Neural progenitor cell (in vitro differentiated cells): ENCODE data around the gene PRRT3. TPM values are rescaled to one million over a fixed set of nuclear protein-coding genes. Genes with fewer than 3 reads are reported as not detected.
"Not testable (repeated sequence)": the region's sequence is repeated elsewhere in the genome, so short reads cannot be mapped to it uniquely, and the experiment has no call there.

Experiments used
- DNase-seq: peaks from one replicate; pipeline ENCODE4 v3.0.0-alpha.2; 2016; ENCODE audit warnings: low spot score
- H2AFZ ChIP-seq: fragments of 200-600 bp; sonication (generic); replicated peaks from 2 replicates; pipeline ENCODE4 v1.6.1; 2016; ENCODE audit warnings: antibody characterized with exemption
- H3F3A ChIP-seq: fragments of 200-600 bp; sonication (generic); 2 replicates; pipeline ENCODE4 v1.6.1; 2016; ENCODE audit warnings: antibody characterized with exemption, low read depth
- H3K27ac ChIP-seq: fragments of 200-600 bp; sonication (generic); 2 replicates; pipeline ENCODE4 v1.5.1; 2016; ENCODE audit warnings: mild to moderate bottlenecking
- H3K27me3 ChIP-seq: fragments of 200-600 bp; sonication (generic); 2 replicates; pipeline ENCODE4 v1.6.1; 2016; ENCODE audit warnings: mild to moderate bottlenecking, moderate library complexity
- H3K36me3 ChIP-seq: fragments of 200-600 bp; sonication (generic); 2 replicates; pipeline ENCODE4 v1.5.1; 2016
- H3K4me1 ChIP-seq: fragments of 200-600 bp; sonication (generic); 2 replicates; pipeline ENCODE4 v1.6.1; 2016; ENCODE audit warnings: mixed run types
- H3K4me2 ChIP-seq: fragments of 200-600 bp; sonication (generic); 2 replicates; pipeline ENCODE4 v1.6.1; 2016
- H3K4me3 ChIP-seq: fragments of 200-600 bp; sonication (generic); 2 replicates; pipeline ENCODE4 v1.5.1; 2016
- H3K79me2 ChIP-seq: fragments of 200-600 bp; sonication (generic); 2 replicates; pipeline ENCODE4 v1.6.1; 2016; ENCODE audit warnings: low read depth
- H3K9ac ChIP-seq: fragments of 200-600 bp; sonication (generic); 2 replicates; pipeline ENCODE4 v1.6.1; 2016
- H3K9me3 ChIP-seq: fragments of 200-600 bp; sonication (generic); 2 replicates; pipeline ENCODE4 v1.5.1; 2016; ENCODE audit warnings: low read depth
- H4K20me1 ChIP-seq: fragments of 200-600 bp; sonication (generic); 2 replicates; pipeline ENCODE4 v1.6.1; 2016; ENCODE audit warnings: low read depth
- H3K27ac Mint-ChIP-seq: 3 replicates; pipeline ENCODE4 v1.8.0; 2021; ENCODE audit warnings: mixed read lengths
- H3K27me3 Mint-ChIP-seq: 2 replicates; pipeline ENCODE4 v1.8.0; 2022; ENCODE audit warnings: low read depth, mild to moderate bottlenecking, inconsistent platforms, moderate library complexity, mixed read lengths; ENCODE audit not compliant: insufficient read depth
- H3K36me3 Mint-ChIP-seq: 3 replicates; pipeline ENCODE4 v1.8.0; 2021; ENCODE audit warnings: mixed read lengths
- H3K4me1 Mint-ChIP-seq: 3 replicates; pipeline ENCODE4 v1.8.0; 2021; ENCODE audit warnings: mixed read lengths
- H3K4me3 Mint-ChIP-seq: 3 replicates; pipeline ENCODE4 v1.8.0; 2021; ENCODE audit warnings: mild to moderate bottlenecking, moderate library complexity, mixed read lengths
- H3K9me3 Mint-ChIP-seq: 3 replicates; pipeline ENCODE4 v1.8.0; 2020; ENCODE audit warnings: mixed read lengths
- EZH2 ChIP-seq: fragments of 200-600 bp; sonication (generic); IDR thresholded peaks from 2 replicates; pipeline ENCODE4 v1.6.1; 2017; ENCODE audit warnings: antibody characterized with exemption, mild to moderate bottlenecking, moderate library complexity
- EZH2phosphoT487 ChIP-seq: fragments of 200-600 bp; sonication (generic); IDR thresholded peaks from 2 replicates; pipeline ENCODE4 v1.6.1; 2017; ENCODE audit warnings: antibody characterized with exemption
- total RNA-seq: library from RNA; depleted of rRNA; stranded (reverse); fragments of >200 nt; gene quantifications from 2 replicates; pipeline ENCODE4 v1.2.3, GENCODE V29; 2015; ENCODE audit warnings: low replicate concordance
- TF ChIP-seq, protein P1 (sequence below): fragments of 200-600 bp; sonication (generic); IDR thresholded peaks from 2 replicates; pipeline ENCODE4 v1.5.1; 2017; ENCODE audit warnings: antibody characterized with exemption, mild to moderate bottlenecking

Gene PRRT3
- total RNA-seq, 1 donor from 2014 or later = 2.6 TPM

DNA sequence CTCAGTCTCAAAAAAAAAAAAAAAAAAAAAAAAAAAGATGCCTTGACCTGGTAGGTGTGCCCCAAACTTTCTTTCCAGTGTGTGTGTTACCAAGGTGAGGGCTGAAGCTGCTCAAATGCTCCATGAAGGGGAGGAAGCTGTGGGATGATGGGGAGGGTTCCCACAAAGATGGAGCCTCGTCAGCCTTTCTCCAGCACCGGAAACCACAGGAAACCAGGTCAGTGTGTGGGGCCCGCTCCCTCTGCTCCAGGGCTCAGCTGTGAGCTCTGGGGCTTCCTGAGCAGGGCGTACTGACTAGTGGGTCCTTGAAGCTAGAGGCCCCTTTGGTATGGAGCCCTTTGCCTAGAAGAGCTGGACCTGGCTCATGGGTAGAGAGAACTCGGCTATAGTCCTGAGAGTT lies 50.2 kb downstream of the PRRT3 start:
- H3K4me3 ChIP-seq = no peak overlapping the region
- no peak overlapping the region for H2AFZ ChIP-seq
- peaks cover 9% of the 10 kb centered on the region for H3K4me1 Mint-ChIP-seq

GRCh38 chr3:9900965-9901415 lies 51.2 kb downstream of the PRRT3 start:
- H4K20me1 ChIP-seq, H3K79me2 ChIP-seq, H3K4me1 Mint-ChIP-seq, H3K36me3 ChIP-seq, H3K4me3 Mint-ChIP-seq, H3K4me2 ChIP-seq, H3K27ac Mint-ChIP-seq, H3K9me3 Mint-ChIP-seq, DNase-seq, H3K4me1 ChIP-seq, H3F3A ChIP-seq, H3K36me3 Mint-ChIP-seq, H3K27me3 Mint-ChIP-seq, H3K9ac ChIP-seq, H3K4me3 ChIP-seq, H3K27ac ChIP-seq, H3K9me3 ChIP-seq, H3K27me3 ChIP-seq, H2AFZ ChIP-seq: not testable (repeated sequence)

More for the DNA sequence above, 50.2 kb downstream of the PRRT3 start:
- Histone ChIP-seq H3K79me2 (no peaks in the 10 kb centered on the region), H3K36me3 (no peaks in the 10 kb centered on the region), H3K9ac (no peak overlapping the region), H3K27me3 (no peaks in the 10 kb centered on the region), H4K20me1 (no peaks in the 10 kb centered on the region), H3F3A (peaks cover 7% of the 10 kb centered on the region), H3K27ac (no peak overlapping the region), H3K4me1 (no peaks in the 10 kb centered on the region), H3K9me3 (no peaks in the 10 kb centered on the region), H3K4me2 (no peak overlapping the region)
- Mint-ChIP-seq H3K36me3 (no peaks in the 10 kb centered on the region), H3K4me3 (no peak overlapping the region), H3K27me3 (no peaks in the 10 kb centered on the region), H3K9me3 (no peaks in the 10 kb centered on the region), H3K27ac (no peak overlapping the region)
- TF ChIP-seq, protein P1, sequence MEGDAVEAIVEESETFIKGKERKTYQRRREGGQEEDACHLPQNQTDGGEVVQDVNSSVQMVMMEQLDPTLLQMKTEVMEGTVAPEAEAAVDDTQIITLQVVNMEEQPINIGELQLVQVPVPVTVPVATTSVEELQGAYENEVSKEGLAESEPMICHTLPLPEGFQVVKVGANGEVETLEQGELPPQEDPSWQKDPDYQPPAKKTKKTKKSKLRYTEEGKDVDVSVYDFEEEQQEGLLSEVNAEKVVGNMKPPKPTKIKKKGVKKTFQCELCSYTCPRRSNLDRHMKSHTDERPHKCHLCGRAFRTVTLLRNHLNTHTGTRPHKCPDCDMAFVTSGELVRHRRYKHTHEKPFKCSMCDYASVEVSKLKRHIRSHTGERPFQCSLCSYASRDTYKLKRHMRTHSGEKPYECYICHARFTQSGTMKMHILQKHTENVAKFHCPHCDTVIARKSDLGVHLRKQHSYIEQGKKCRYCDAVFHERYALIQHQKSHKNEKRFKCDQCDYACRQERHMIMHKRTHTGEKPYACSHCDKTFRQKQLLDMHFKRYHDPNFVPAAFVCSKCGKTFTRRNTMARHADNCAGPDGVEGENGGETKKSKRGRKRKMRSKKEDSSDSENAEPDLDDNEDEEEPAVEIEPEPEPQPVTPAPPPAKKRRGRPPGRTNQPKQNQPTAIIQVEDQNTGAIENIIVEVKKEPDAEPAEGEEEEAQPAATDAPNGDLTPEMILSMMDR = no peak
- TF ChIP-seq EZH2 = no peak
- no peak for TF ChIP-seq EZH2phosphoT487
- no peak for DNase-seq

- Histone ChIP-seq H3K9me3 (no peaks in the 10 kb centered on the region), H3K27me3 (no peaks in the 10 kb centered on the region), H3K4me3 (no peak overlapping the region), H4K20me1 (no peaks in the 10 kb centered on the region), H3K79me2 (no peaks in the 10 kb centered on the region), H3K4me2 (no peak overlapping the region), H3K9ac (no peak overlapping the region), H3K27ac (no peak overlapping the region), H3F3A (peaks cover 7% of the 10 kb centered on the region), H3K4me1 (no peaks in the 10 kb centered on the region), H2AFZ (no peak overlapping the region), H3K36me3 (no peaks in the 10 kb centered on the region)
- Mint-ChIP-seq H3K36me3 (peaks cover 6% of the 10 kb centered on the region), H3K27me3 (no peaks in the 10 kb centered on the region), H3K4me3 (no peak overlapping the region), H3K27ac (no peak overlapping the region), H3K9me3 (no peaks in the 10 kb centered on the region), H3K4me1 (peaks cover 9% of the 10 kb centered on the region)
- DNase-seq = no peak
- TF ChIP-seq EZH2phosphoT487 = no peak
- TF ChIP-seq, protein P1 = no peak
- TF ChIP-seq EZH2 = no peak
Measured at GRCh38 chr3:9899289-9899791, 52.9 kb downstream of the PRRT3 start.

DNA sequence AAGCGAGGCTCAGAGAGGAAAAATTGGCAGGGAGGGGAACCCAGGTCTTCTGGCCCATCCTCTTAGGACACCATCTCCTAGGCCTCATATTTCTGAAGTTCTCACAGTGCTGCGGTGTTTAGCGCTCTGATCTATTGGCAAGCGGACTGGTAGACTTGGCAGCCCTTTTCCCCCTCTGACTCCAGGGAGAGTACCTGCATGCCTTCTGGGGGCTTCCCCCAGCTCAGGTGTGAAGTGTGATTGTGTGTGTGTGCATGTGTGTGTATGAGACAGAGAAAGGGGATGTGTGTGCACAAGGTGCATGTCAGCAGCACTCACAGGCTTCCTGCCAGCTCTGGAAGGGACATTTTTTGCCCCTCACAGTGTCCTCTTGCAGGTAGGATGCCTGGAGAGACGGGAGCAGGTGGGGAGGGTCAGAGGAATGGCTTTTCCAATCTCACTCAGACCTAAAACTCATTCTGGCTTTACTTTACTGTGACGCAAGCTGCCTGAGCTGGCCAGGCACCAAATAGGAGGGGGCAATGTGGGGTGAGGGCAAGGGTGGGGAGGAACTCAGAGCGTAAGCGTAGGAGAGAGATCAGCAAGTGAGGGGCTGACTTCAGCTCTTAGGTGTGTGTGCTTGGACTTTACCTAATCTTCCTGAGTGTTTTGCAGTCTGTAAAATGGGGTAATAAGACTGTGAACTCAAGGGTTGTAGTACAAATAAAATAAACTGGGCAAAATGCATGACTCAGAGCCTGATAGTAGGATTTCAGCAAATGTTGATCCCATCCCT lies 53.6 kb downstream of the PRRT3 start:
- Histone ChIP-seq H3K79me2 (peaks cover 6% of the 10 kb centered on the region), H3K36me3 (no peaks in the 10 kb centered on the region), H3F3A (peaks cover 10% of the 10 kb centered on the region), H2AFZ (no peak overlapping the region), H4K20me1 (peaks cover 3% of the 10 kb centered on the region), H3K9ac (no peak overlapping the region), H3K4me2 (no peak overlapping the region), H3K9me3 (no peaks in the 10 kb centered on the region), H3K27ac (no peak overlapping the region), H3K27me3 (no peaks in the 10 kb centered on the region), H3K4me1 (no peaks in the 10 kb centered on the region), H3K4me3 (no peak overlapping the region)
- Mint-ChIP-seq H3K4me1 (peaks cover 9% of the 10 kb centered on the region), H3K27me3 (no peaks in the 10 kb centered on the region), H3K4me3 (peak overlapping the region; percentile 27), H3K9me3 (no peaks in the 10 kb centered on the region), H3K36me3 (peaks cover 12% of the 10 kb centered on the region), H3K27ac (no peak overlapping the region)
- no peak for TF ChIP-seq EZH2
- no peak for DNase-seq
